GM06990 (cell line): ENCODE data around the gene PTPRE.

Experiments used
- DNase-seq: peaks from one replicate; pipeline ENCODE4 v3.0.0-alpha.2; 2011; ENCODE audit not compliant: insufficient read length; ENCODE audit errors: extremely low read depth
- H3K27me3 ChIP-seq: replicated peaks from 2 replicates; pipeline ENCODE4 v1.6.0; 2011; ENCODE audit warnings: low read length; ENCODE audit not compliant: control insufficient read depth, insufficient read depth
- H3K36me3 ChIP-seq: 2 replicates; pipeline ENCODE4 v1.5.1; 2011; ENCODE audit warnings: low read length; ENCODE audit not compliant: control insufficient read depth, insufficient read depth
- H3K4me3 ChIP-seq: replicated peaks from 2 replicates; pipeline ENCODE4 v1.5.1; 2011; ENCODE audit warnings: low read depth, mild to moderate bottlenecking, control low read depth, low read length
- TF ChIP-seq, protein P1 (sequence below): IDR thresholded peaks from 2 replicates; pipeline ENCODE4 v1.5.1; 2011; ENCODE audit warnings: low read length, control low read depth, mild to moderate bottlenecking, inconsistent platforms; ENCODE audit not compliant: insufficient read depth, poor library complexity, severe bottlenecking

Gene PTPRE

DNA sequence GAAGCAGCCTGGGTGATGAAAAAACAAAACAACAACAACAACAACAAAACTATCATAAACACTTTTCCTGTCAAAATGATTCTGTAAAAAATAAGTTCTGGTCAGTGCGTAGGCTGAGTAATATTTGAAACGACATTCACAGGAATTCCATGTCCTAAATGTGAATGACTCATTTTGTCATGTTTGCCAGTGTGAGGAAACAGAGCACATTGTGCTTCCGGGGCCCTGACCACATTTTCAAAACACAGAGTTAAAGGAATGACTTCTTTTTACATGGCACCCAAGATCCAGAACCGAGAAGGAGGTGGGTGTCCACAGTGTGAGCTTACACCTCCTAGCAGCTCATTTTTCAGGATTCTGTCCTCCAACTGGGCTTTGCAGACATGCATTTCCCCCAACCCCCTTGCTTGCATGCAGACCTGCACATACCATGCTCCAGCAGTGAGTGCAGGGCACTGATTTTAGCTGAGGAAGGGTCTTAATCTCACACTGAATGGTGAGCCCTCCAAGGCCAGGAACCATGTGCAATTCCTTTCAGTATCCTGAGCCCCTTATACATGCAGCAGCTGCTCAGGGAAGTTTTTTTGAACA, 17.2 kb upstream of the PTPRE start:
- TF ChIP-seq, protein P1, sequence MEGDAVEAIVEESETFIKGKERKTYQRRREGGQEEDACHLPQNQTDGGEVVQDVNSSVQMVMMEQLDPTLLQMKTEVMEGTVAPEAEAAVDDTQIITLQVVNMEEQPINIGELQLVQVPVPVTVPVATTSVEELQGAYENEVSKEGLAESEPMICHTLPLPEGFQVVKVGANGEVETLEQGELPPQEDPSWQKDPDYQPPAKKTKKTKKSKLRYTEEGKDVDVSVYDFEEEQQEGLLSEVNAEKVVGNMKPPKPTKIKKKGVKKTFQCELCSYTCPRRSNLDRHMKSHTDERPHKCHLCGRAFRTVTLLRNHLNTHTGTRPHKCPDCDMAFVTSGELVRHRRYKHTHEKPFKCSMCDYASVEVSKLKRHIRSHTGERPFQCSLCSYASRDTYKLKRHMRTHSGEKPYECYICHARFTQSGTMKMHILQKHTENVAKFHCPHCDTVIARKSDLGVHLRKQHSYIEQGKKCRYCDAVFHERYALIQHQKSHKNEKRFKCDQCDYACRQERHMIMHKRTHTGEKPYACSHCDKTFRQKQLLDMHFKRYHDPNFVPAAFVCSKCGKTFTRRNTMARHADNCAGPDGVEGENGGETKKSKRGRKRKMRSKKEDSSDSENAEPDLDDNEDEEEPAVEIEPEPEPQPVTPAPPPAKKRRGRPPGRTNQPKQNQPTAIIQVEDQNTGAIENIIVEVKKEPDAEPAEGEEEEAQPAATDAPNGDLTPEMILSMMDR = no peak
- Histone ChIP-seq H3K4me3 (no peak overlapping the region), H3K36me3 (no peaks in the 10 kb centered on the region), H3K27me3 (peaks cover 1% of the 10 kb centered on the region; the same call in 1 of the 2 replicates)
- DNase-seq = no peak

- no peak for DNase-seq
- H3K36me3 ChIP-seq = no peaks in the 10 kb centered on the region
- peaks cover 1% of the 10 kb centered on the region; the same call in 1 of the 2 replicates for H3K27me3 ChIP-seq
- no peak overlapping the region for H3K4me3 ChIP-seq
- TF ChIP-seq, protein P1 = no peak
Observed at GRCh38 chr10:127890216-127890615, 16.7 kb upstream of the PTPRE start.

- no peak for DNase-seq
- no peaks in the 10 kb centered on the region for H3K36me3 ChIP-seq
- TF ChIP-seq, protein P1 = no peak
- H3K27me3 ChIP-seq = peaks cover 1% of the 10 kb centered on the region; the same call in 1 of the 2 replicates
- no peak overlapping the region for H3K4me3 ChIP-seq
Observed at GRCh38 chr10:127890832-127891334, 16.0 kb upstream of the PTPRE start.

- H3K27me3 ChIP-seq = no peaks in the 10 kb centered on the region
- TF ChIP-seq, protein P1 = no peak
- H3K36me3 ChIP-seq = no peaks in the 10 kb centered on the region
- H3K4me3 ChIP-seq = no peak within 1 kb of the TSS
- DNase-seq = no peak
Observed at GRCh38 chr10:127892743-127893142, 14.2 kb upstream of the PTPRE start, which contains the start of gene CLRN3. CLRN3 (minus strand) TSS chr10:127892941; CDS start chr10:127892784, 157 bp downstream.

GRCh38 chr10:127894146-127894545, 12.8 kb upstream of the PTPRE start:
- no peaks in the 10 kb centered on the region for H3K36me3 ChIP-seq
- DNase-seq = no peak
- TF ChIP-seq, protein P1 = no peak
- H3K27me3 ChIP-seq = no peaks in the 10 kb centered on the region
- no peak overlapping the region for H3K4me3 ChIP-seq
